IPS-18c (cell line): ENCODE results near the gene SLC45A1.

Experiments used
- H3K4me3 ChIP-seq: 2 replicates; pipeline ENCODE4 v1.7.0; 2013; ENCODE audit warnings: low read depth, mild to moderate bottlenecking, low read length, moderate library complexity; ENCODE audit not compliant: insufficient read depth
- H3K9me3 ChIP-seq: one replicate; pipeline ENCODE4 v1.6.1; 2013; ENCODE audit warnings: mild to moderate bottlenecking, low read length, moderate library complexity; ENCODE audit not compliant: control insufficient read depth, insufficient read depth

SLC45A1 gene

DNA sequence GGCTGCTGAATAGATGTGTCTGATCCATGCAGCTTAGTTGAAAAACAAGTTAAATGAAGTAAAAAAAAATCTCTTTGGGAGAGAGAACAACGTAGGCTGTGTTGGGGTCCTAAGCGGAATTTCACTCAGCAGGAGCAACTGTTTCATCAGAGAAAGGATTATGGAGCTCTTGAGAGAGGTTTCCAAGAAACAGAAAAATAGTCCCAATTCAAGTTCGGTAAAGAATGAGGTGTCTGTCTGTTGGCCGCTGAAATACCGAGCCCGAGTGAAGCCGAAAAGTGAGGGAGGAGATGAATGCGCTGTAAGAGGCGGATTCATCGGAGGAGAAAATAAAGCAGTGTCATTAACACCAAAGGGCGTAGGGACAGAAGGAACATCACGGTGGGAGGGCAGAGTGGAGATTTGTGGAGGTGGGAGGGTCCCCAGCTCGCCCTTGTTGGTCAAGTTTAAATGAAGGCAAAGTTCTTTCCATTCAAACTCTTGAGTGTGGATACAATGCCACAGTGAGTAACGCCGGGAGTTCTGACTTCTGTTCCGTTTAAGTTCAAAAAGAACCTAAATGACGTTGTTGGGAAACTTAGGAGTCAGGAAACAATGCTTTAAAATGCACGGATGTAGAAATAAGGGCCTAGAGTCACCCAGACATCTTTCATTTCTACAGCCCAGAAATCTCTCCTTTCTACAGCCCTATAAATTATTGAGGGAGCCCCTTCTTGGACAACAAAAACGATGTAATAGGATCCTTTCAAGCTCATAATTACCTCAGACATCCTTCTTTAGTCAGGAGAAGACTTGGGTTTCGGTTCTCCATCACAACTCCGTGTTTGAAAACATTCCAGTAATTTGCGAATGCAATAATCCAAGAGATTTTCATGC lies 15.6 kb upstream of the SLC45A1 start:
- no peak overlapping the region for H3K4me3 ChIP-seq
- no peaks in the 10 kb centered on the region for H3K9me3 ChIP-seq

DNA sequence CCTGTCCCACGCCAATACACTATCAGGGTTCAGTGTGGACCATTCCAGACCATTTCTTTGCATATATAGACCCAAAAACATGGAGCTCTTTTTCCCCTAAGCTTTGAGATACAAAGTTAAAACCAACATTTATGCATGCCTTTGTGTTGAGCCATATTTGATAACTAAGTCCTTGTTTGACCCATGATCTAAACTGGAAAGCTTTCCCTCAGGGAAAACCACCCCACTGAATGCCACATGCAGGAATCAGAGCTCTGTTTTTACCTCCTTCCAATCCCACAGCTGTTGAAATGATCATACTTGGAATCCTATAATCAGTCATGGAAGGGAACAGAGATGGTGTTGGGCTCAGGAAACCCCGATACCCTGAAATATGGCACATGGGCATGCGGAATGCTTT lies 14.8 kb upstream of the SLC45A1 start:
- no peak overlapping the region for H3K4me3 ChIP-seq
- no peaks in the 10 kb centered on the region for H3K9me3 ChIP-seq

DNA sequence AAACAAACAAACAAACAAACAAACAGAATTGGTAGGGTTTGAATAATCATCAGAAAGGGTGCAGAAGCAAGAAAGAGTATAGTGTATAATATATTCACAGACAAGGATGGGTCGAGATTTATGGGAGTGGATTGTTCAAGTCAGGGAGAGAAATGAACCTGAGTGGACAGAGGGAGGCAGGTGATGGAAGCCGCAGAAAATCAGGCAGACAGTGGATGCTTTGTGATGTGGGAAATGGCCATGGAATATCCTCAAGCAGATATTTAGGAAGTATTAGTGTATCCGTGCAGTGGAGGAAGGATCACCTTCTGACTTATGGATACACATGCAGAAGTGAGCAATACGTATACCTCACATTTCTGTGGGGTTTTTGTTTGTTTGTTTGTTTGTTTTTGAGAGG lies 14.0 kb upstream of the SLC45A1 start:
- Histone ChIP-seq H3K4me3 (no peak overlapping the region), H3K9me3 (no peaks in the 10 kb centered on the region)

DNA sequence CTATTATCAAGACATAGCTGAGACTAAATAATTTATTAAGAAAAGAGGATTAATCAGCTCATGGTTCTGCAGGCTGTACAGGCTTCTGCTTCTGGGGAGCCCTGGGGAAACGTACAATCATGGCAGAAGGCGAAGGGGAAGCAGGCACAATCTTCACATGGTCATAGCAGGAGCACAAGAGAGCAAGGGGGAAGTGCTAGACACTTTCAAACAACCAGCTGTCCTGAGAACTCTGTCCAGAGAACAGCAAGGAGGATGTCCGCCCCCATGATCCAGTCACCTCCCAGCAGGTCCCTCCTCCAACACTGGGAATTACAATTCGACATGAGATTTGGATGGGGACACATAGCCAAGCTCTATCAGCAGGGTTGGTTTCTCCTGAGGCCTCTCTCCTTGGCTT lies 10.3 kb upstream of the SLC45A1 start:
- H3K9me3 ChIP-seq, result no peaks in the 10 kb centered on the region

DNA sequence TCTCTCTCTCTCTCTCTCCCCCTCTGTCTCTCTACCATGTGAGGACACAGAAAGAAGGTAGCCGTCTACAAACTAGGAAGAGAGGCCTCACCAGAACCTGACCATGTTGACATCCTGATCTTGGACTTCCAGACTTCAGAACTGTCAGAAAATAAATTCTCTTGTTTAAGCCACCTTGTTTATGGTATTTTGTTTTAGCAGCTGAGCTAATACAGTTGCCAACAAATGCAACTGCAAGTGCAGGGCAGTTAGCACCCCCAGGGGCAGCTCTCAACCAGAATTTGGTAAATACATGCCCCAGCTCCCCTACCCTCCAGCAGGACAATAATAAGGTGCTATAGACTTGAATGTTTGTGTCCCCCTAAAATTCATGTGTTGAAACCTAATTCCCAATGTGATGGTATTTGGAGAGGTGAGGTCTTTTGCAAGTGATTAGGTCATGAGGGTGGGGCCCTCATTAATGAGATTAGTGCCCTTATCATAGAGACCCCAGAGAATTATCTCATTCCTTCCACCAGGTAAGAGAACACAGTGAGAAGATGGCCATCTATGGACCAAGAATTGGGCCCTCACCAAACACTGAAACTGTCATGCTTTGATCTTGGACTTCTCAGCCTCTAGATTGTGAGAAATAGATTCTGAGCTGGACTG lies 6.7 kb upstream of the SLC45A1 start:
- Histone ChIP-seq H3K9me3 (no peaks in the 10 kb centered on the region), H3K4me3 (no peak overlapping the region)

More for the DNA sequence above, 10.3 kb upstream of the SLC45A1 start:
- H3K4me3 ChIP-seq, result no peak overlapping the region

DNA sequence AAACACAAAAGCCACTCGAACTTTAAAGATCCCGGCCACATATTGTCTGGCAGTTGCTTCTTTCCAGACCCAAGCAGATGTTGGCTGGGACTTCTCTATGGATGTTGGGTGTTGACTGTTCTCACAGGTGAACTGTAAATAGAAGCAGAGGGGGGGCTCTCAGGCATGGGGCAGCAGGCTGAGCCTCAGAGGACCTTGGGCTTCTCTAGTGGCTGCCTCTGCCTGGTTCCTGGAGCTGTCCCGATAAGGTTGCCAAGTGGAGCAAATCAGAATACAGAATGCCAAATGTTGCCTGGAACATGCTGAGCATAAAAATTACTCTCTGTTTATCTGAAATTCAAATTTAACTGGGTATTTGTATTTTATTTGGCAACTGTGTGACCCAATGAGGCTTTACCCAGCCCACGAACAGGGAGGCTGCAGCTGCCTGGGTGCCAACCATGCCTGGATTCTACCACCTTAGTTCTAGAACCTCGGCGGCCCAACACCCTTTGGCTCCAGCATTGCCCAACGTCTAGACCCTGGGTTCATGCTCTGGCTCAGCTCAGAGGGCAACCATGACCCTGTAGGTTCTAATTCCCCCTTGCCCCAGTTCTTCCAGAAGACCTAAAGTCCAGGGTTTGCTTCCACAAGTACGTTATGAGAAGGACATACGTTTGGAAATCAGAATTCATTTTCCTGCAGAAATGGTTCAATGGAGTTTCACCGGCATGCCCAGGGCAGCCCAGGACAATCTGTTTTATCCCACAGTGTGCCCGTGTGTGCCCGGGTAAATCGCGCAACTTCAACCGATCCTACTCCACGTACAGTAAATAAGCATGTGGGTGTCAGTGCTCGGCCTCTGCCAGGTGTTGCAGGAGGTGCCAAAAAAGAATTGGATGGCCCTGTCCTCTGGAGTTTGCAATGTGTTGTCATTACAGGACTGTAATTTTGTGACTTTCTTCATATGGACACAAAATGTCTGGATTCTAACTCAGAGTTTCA lies 5.4 kb upstream of the SLC45A1 start:
- Histone ChIP-seq H3K9me3 (no peaks in the 10 kb centered on the region), H3K4me3 (no peak overlapping the region)

DNA sequence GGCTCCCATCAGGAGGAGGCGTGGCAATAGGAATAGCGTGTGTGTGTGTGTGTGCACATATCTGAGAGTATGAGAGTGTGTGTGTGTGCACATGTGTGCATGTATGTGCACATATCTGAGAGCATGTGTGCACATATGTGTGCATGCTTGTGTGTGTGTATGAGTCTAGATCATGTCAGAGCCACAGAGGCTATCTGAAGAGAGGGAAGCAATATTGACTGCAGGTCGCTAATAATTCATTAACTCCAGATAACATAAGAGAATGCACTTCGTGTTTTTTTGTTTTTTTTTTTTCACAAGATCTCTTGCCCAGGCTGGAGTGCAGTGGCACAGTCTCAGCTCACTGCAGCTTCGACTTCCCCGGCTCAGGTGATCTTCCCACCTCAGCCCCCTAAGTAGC lies 4.7 kb upstream of the SLC45A1 start:
- H3K9me3 ChIP-seq, result no peaks in the 10 kb centered on the region
- H3K4me3 ChIP-seq, result no peak overlapping the region

DNA sequence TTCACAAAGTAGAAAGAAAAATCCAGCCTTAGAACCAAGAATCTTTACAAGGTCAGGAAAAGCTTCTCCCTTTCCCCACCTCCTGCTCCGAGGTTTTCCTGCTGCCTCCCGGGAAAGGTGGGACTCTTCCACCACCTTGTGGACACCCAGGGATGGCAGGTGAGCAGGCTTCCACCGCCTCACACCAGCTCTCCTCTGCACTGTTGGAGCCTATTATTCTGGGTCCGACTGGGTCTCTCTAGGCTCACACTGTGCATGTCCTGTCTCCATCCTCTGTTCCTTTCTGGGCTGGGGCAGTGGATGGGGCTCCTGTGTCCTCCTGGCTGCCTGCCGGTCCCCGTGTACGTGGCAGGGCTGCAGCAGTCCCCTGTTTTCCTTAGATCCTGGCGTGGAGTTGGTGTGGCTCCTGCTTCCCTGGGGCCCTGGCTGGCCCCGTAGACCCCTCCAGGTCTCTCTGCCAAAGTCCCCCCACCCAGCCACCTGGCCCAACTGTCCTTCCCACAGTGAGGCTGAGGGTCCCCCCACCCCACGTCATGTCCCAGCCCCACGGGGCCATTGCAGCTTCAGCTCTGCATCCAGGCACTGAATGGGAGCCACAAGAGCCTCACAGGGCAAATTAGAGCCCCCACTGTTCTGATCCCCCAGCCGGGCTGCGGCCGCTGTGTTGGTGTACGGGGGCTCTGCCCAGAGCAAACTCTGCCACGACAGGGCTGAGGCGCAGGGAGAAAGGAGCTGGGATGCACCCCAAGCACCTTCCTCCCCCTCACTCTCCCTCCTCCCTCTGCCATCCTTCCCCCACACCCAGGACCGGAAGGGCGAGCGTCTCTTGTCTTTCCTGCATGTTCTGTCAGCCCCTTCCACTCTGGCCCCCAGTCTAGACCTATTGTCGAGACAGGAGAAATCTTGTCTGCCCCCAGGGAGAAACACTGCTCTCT lies 3.3 kb upstream of the SLC45A1 start:
- H3K4me3 ChIP-seq, result no peak overlapping the region
- H3K9me3 ChIP-seq, result no peaks in the 10 kb centered on the region

DNA sequence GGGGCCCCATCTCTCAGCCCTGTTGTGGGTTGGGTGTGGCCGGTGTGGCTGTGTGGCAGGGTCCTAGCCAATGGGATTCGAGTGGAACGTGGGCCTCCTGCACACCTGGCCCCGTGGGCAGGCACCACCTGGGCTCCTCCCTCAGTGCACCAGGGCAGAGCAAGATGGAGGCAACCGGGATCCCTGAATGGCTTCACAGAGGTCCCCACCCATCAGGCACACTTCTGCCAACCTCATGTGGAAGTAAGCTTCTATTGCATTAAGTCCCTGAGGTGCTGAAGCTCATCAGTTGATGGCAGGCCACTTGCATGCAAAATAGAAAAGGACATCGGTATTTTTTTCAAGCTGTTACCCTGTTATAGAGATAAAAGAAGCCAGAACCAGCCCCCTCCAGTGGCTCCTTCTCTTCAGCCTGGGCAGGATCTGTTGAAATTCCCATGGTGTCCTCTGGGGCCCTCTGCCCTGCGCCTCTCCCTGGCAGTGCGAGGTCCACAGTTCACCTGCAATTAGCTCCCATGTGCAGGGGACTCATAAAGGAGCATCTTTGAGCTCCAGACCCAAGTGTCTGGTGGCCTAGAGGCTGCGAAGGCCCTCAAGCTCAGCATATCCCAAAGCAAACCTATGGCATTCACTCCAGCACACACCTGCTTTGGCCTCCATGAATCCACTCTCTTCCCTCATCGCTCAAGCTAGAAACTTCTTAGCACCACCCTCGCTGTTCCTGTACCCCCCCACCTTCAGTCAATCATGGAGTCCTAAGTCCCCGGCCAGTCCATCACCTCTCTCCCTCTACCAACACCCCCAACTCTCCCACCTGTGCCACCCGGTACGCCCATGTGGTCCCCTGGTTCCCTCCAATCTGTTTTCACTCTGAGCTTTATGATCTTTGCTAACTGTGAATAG lies 2.1 kb upstream of the SLC45A1 start:
- Histone ChIP-seq H3K9me3 (no peaks in the 10 kb centered on the region), H3K4me3 (no peak overlapping the region)

DNA sequence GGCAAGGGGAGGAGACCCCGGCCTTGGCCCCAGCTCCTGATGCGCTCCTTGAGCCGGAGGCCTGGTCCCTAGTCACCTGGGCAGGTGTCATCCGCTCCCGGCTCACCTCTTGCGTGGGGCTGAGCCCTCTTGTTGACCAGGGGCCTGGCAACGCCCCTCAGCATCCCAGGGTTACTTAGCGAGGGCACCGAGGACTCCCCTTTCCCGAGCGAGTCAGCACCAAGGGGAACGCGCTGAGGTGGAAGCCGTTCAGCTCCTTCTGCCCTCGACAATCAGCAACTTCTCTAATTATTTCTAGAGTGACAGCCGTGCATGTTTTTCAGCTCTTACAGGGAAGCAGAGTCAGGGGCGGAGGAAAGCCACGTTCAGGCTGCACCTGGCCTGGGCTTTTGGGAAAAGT lies 522 bp downstream of the SLC45A1 start:
- Histone ChIP-seq H3K9me3 (no peaks in the 10 kb centered on the region), H3K4me3 (peak overlapping the region; percentile 56)

DNA sequence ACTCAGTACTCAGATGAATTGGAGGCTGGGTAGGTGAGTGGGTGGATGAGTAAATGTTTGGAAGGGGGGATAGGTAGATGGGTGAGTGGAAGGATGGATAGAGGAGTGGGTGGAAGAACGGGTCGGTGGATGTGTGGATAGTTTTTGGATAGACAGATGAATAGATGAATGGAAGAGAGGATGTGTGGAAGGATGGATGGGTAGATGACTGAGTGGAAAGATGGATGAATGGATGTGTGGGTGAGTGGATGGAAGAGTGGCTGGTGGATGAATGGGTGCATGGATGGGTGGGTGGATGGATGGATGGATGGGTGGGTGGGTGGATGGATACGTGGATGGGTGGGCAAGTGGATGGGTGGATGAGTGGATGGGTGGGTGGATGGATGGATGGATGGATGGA lies 3.7 kb downstream of the SLC45A1 start:
- no peaks in the 10 kb centered on the region for H3K9me3 ChIP-seq
- no peak overlapping the region for H3K4me3 ChIP-seq

DNA sequence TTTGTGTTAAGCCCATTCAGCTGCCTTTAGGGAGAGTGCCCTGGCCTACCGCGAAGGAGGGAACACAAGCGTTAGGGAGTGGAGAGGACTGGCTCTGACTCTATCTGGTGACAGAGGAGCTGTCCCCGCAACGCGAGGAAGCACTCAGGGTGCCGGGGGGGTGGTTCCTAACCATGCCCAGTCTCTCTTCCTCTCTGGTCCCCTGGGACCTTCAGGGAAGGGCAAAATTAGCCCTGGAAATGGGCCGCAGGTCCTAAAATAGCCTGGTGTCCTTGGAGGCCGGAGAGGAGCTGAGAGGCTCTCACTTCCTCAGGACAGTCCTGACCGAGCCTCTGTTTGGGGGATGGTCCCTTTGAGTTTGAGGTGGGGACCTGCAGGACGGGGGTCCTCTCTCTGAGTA lies 5.8 kb downstream of the SLC45A1 start:
- H3K9me3 ChIP-seq, result no peaks in the 10 kb centered on the region
- no peak overlapping the region for H3K4me3 ChIP-seq

DNA sequence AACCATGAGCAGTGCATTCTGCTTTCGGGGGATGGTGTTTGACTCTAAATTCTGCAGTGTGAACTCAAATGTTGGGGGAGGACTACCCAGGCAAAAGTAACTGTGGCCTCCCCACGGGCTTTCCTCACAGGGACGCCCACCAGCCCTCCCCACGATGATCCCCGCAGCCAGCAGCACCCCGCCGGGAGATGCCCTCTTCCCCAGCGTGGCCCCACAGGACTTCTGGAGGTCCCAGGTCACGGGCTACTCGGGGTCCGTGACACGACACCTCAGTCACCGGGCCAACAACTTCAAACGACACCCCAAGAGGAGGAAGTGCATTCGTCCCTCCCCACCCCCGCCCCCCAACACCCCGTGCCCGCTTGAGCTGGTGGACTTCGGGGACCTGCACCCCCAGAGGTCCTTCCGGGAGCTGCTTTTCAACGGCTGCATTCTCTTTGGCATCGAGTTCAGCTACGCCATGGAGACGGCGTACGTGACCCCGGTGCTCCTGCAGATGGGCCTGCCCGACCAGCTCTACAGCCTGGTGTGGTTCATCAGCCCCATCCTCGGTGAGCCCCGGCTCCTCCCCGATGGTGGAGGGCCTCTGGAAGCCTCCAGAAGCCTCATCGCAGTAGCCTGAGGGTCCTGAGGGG lies 6.4 kb downstream of the SLC45A1 start:
- no peaks in the 10 kb centered on the region for H3K9me3 ChIP-seq

DNA sequence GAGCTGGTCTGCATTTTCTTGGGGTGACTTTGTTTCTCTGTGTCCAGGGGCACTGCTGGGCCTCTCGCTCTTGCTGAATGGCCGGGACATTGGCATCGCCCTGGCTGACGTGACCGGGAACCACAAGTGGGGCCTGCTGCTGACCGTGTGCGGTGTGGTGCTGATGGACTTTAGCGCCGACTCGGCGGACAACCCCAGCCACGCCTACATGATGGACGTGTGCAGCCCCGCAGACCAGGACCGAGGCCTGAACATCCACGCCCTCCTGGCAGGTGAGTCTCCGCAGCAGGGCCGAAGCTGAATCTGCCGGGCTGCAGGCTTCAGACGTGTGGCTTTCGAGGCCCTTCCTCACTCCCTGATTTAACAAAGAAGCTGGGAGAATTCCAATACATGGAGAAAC lies 7.9 kb downstream of the SLC45A1 start:
- no peaks in the 10 kb centered on the region for H3K9me3 ChIP-seq

More for the DNA sequence above, 6.4 kb downstream of the SLC45A1 start:
- H3K4me3 ChIP-seq, result no peak overlapping the region

DNA sequence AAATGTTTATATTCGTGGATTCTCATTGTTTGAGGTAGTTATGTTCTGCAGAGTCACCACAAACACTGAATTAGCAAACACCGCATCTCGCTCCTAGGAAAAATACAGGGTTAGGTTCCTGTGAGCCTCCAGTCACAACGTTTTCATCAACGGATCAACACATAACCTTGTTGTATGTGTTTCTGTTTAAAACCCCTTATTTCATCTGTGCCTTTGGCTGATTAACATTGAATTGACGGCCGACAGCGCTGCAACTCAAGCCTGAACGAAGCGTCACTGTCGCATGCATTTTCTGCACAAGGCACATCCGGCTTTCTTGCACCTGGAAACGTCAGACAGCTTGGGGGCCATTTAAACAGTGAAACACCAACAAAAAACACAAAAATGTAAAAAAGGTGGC lies 8.4 kb downstream of the SLC45A1 start:
- no peak overlapping the region for H3K4me3 ChIP-seq
- H3K9me3 ChIP-seq, result no peaks in the 10 kb centered on the region

More for the DNA sequence above, 7.9 kb downstream of the SLC45A1 start:
- no peak overlapping the region for H3K4me3 ChIP-seq
